DND-41 (cell line): ENCODE measurements around the gene RIT2.

Experiments
- EZH2 ChIP-seq: IDR thresholded peaks from 3 replicates; pipeline ENCODE4 v1.6.1; 2012; ENCODE audit warnings: borderline replicate concordance, low read depth, mild to moderate bottlenecking, moderate library complexity, low read length, inconsistent platforms; ENCODE audit not compliant: severe bottlenecking
- TF ChIP-seq, protein P1 (sequence below): IDR thresholded peaks from 2 replicates; pipeline ENCODE4 v1.5.1; 2012; ENCODE audit warnings: borderline replicate concordance, low read length, moderate library complexity, mild to moderate bottlenecking; ENCODE audit not compliant: poor library complexity, severe bottlenecking; ENCODE audit errors: extremely low read depth

DNA sequence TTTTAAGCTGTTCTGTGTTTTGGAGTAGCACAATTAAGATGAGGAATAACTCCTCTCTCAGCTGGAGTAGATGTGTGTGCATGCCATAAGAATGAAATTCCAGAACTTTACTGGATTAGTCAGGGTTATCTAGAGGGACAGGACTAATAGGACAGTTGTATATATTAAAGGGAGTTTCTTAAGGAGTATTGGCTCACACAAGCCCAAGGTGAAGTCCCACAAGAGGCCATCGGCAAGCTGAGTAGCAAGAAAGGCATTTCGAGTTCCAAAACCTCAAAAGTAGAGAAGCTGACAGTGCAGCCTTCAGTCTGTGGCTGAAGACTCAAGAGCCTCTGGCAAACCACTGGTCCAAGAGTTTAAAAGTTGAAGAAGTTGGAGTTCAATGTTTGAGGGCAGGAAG lies 113.7 kb downstream of the RIT2 start:
- TF ChIP-seq, protein P1, sequence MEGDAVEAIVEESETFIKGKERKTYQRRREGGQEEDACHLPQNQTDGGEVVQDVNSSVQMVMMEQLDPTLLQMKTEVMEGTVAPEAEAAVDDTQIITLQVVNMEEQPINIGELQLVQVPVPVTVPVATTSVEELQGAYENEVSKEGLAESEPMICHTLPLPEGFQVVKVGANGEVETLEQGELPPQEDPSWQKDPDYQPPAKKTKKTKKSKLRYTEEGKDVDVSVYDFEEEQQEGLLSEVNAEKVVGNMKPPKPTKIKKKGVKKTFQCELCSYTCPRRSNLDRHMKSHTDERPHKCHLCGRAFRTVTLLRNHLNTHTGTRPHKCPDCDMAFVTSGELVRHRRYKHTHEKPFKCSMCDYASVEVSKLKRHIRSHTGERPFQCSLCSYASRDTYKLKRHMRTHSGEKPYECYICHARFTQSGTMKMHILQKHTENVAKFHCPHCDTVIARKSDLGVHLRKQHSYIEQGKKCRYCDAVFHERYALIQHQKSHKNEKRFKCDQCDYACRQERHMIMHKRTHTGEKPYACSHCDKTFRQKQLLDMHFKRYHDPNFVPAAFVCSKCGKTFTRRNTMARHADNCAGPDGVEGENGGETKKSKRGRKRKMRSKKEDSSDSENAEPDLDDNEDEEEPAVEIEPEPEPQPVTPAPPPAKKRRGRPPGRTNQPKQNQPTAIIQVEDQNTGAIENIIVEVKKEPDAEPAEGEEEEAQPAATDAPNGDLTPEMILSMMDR, result no peak
- no peak for TF ChIP-seq EZH2
